ENCODE data around the gene NRN1.
A peak's percentile ranks its signal among the peaks of the same experiment; 100 is the strongest.

The NRN1 gene

DNA sequence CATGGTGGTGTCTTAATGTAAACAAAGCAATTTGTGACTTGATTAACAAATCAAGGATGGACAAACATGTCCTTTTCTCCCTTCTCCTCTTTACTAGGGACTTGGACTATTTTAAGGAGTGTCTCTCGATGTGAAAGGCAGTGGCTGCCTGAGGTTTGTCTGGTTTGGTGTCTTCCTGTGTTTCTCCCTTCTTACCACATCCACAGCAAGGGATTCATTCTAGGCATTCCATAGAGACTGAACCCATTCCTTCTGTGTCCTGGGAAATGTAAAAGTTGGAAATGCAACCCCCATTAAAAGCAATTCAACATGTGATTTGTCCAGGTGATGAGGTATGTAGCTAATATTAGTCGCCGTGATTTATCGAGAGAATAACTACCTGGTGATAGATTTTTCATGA lies 15.9 kb downstream of the NRN1 start:
- Histone ChIP-seq H3K4me3 (no peak overlapping the region), H3K27ac (no peak overlapping the region)
- TF ChIP-seq, protein P1, sequence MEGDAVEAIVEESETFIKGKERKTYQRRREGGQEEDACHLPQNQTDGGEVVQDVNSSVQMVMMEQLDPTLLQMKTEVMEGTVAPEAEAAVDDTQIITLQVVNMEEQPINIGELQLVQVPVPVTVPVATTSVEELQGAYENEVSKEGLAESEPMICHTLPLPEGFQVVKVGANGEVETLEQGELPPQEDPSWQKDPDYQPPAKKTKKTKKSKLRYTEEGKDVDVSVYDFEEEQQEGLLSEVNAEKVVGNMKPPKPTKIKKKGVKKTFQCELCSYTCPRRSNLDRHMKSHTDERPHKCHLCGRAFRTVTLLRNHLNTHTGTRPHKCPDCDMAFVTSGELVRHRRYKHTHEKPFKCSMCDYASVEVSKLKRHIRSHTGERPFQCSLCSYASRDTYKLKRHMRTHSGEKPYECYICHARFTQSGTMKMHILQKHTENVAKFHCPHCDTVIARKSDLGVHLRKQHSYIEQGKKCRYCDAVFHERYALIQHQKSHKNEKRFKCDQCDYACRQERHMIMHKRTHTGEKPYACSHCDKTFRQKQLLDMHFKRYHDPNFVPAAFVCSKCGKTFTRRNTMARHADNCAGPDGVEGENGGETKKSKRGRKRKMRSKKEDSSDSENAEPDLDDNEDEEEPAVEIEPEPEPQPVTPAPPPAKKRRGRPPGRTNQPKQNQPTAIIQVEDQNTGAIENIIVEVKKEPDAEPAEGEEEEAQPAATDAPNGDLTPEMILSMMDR (IDR thresholded peaks at IDR 0.05), result no peak
- DNase-seq (ENCODE audit: low spot score), result no peak

DNA sequence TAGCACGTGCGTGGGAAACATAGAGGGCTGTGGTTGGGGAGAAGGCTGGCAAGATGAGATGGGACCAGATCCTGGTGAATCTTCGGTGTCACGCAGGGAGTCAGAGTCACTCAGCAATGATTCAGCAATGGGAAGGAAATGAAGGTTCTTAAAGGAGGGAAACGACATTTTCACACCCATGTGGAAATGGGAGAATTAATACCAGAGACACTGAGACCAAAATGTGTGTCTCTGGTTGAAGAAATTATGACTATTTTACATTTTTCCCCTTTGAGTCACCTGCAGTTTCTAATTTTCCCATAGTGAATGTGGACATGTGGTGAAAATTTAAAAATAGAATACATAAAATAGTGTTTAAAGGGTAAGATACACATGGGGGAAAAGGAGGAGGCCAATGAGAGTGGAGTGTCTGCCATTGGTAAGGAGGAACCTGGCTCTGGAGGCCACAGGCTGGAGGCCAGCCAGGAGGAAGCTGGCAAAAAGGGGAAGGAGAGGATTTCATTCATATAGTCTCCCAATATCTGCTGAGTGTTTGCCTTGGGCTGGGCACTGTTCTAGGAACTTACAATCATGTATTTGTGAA lies 17.5 kb downstream of the NRN1 start:
- DNase-seq (ENCODE audit: low spot score), result peak; percentile 57
- Histone ChIP-seq H3K4me3 (no peak overlapping the region), H3K27ac (no peak overlapping the region)
- TF ChIP-seq, protein P1 (IDR thresholded peaks at IDR 0.05), result no peak

DNA sequence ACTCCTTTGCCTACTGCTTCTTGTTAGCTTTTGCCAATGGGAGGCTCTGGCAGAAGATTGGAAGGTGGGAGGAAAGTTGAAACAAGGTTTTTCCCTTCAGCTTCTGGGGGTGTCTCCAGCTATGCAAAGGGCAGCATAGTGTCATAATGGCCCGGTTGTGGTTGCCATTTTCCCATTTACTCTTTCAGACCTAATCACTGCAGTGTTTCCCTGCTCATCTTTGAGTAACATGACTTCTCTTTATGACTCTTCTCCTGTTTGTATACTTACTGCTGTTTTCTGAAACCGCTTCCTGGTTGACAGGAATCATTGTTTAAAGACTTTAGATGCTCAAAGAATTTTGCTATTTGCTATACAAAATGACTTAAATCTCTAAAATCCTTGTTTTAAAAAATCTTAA lies 19.9 kb downstream of the NRN1 start:
- DNase-seq (ENCODE audit: low spot score), result peak; percentile 11
- Histone ChIP-seq H3K27ac (no peak overlapping the region), H3K4me3 (no peak overlapping the region)
- TF ChIP-seq, protein P1 (IDR thresholded peaks at IDR 0.05), result no peak

DNA sequence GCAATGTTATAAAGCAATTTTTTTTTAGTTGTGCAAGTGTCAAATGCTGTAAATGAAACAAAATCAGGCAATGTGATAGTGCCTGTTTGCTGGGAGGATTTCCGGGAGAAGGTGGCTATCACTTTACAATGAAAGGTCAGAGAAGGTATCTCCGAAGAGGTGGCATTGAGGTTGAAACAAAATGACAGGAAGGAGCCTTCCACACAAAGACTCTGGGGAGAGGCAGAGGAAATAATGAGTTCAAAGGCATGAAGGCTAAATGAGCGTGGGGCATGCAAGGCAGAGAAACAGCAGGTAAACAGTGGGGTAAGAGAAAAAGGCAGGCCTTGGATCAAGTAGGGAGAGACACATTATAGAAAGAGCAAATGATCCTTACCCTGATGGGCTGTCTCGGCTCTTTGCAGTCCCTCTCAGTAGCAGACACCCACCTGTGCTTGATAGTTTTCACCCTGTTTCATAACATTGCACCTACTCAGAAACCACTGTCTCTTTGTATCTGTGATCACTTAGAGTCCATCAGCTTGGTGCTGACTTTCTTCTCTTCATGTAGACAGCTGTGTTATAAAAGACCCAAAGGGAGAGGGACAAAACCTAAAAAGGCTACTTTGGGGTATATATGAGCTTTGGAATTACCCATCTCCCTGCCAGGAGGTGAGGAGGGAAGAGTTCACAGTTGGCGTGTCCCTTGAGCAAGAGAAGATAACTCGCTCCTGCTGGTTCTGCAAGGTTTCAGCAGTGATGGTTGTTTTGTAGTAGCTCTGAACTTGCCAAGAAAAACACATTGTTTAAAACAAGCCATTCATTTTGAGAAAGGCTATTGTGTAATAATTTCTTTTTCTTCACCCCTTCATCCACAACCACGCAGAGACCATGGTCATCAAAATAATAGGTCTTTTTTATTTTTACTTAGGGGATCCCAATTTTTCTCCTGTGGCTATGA lies 22.3 kb downstream of the NRN1 start:
- TF ChIP-seq, protein P1 (IDR thresholded peaks at IDR 0.05), result no peak
- H3K27ac ChIP-seq, result no peak overlapping the region

DNA sequence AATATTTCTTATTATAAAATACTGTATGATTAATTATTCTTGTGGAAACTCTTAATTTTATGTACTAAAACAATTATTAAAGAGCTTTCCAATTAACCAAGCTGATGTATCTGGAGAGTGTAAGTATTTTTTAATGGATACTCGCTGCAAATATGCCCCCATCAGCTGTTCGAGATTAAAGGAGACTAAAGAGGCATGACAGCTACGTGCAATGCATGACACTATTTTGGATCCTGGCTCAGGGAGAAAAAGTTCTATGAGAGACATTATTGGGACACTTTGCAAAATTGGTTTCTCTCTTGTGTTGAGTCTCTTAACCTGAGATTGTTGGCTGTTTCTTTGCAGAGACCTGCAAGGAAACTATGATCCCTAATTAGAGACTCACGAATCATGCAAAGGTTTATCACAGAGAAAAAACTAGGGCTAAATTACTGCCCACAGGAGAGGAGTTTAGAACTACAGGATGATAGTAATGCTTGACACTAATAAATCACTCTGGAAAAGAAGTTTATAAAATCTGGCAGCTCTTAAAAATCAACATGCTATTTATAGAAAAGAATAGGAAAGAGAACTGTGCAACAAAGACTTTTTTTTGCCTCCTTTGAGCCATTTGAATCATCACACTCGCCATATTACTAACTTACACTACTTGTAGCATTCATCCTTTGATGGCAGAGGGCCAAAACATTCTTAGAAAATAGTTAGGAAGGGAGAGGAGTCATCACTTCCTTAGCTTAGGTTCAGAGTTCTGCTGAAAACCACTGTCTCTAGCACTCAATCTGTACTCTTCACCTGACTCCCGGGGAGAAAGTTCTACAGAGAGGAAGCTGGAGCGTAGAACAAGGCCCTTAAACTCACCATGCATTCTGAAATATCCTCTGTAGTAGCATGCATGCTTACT lies 25.3 kb downstream of the NRN1 start:
- TF ChIP-seq, protein P1 (IDR thresholded peaks at IDR 0.05), result no peak
- Histone ChIP-seq H3K4me3 (no peak overlapping the region), H3K27ac (no peak overlapping the region)
- no peak for DNase-seq (ENCODE audit: low spot score)

More for the DNA sequence above, 22.3 kb downstream of the NRN1 start:
- DNase-seq (ENCODE audit: low spot score), result peak; percentile 22
- H3K4me3 ChIP-seq, result no peak overlapping the region

DNA sequence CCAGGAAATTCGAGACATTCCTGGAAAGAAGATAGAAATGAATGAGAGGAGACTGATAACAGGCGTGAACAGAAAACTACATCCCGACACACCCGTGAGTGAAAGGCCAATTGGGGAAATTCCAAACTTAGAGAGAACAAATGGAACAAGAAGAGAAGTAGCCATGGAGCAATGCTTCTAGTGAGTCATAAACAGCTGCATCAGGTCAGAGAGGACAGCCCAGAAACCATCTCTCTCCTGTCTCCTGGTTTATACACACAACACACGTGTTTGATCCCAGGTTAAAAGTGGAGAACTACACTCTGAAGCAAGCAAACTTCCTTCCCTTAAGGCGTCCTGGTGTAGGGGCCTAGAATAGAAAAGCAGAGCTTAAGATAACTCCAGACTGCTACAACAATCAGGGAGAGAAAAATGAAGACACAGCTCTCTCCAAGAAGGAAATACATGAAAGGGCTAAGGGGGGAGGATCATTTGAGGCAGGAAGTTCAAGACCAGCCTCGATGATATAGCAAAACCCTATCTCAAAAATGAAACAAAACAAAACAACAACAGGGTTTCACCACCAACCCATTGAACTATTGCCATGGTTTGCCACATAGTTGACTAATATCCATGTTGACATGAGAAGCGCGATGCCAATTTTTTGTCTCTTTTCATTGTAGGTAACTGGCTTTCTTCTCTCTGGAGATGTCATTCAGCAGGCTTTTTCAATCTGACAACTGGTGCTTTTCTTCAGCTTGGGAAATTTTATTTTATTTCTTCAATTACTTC lies 26.9 kb downstream of the NRN1 start:
- no peak overlapping the region for H3K27ac ChIP-seq
- no peak overlapping the region for H3K4me3 ChIP-seq
- TF ChIP-seq, protein P1 (IDR thresholded peaks at IDR 0.05), result no peak
- no peak for DNase-seq (ENCODE audit: low spot score)
